Caki2 (cell line): ENCODE measurements around the gene CDC37L1. TPM values are rescaled to one million over a fixed set of nuclear protein-coding genes. Genes with fewer than 3 reads are reported as not detected.

Experiments used
- DNase-seq: peaks from one replicate; pipeline ENCODE4 v3.0.0-alpha.2; 2015; ENCODE audit warnings: low read depth
- in situ Hi-C: cut with HindIII; loops from 2 replicates; pipeline ENCODE4 v1.10.0; 2016; ENCODE audit warnings: low sequenced_read_pairs, low pct_unique_long_range_greater_than_20kb, mixed read lengths
- total RNA-seq: library from RNA; depleted of rRNA; stranded (reverse); fragments of >200 nt; shearing (Covaris generic); gene quantifications from 2 replicates; pipeline ENCODE4 v1.2.3, GENCODE V29; 2014; ENCODE audit warnings: low replicate concordance

Gene CDC37L1
- total RNA-seq, 1 experiment from 2014 or later: 8.7 TPM

DNA sequence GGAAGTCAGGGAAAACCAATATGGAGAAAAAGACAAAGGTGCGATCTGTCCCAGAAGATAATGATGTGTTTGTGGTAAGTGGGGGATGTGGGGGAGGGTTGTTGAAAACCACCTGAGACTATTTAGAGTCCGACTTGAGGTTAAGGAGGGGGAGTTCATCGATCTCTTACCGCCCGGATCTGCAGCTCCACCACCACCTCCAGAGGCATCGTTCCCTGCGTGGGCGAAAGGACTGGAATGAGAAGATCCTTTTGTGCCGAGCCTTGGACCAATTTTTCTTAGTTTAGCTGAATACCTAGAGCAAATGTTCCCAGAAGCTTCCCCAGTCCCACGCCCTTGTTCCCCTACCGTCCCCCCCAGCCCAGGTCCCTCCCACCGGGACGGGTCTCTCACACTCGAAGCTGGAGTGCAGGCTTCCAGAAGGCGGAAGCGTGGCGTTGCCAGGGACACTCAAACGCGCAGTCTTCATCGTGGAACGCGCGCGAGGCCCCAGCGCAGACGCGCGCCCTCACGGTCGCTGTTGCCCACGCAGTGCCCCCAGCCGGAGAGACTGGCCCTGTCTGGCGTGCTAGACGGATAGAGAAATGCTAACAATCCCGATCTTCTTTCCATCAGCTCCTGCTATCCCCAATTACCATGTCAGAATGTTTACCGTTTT is 13.2 kb upstream of the CDC37L1 start, which contains the start of gene SPATA6L:
TSS of gene SPATA6L (minus strand) at position 439 of the 658 bp plus-strand sequence. CDS start at position 209, 230 bp downstream.
- peak; percentile 41 for DNase-seq
- in situ Hi-C loops: no loop called here

DNA sequence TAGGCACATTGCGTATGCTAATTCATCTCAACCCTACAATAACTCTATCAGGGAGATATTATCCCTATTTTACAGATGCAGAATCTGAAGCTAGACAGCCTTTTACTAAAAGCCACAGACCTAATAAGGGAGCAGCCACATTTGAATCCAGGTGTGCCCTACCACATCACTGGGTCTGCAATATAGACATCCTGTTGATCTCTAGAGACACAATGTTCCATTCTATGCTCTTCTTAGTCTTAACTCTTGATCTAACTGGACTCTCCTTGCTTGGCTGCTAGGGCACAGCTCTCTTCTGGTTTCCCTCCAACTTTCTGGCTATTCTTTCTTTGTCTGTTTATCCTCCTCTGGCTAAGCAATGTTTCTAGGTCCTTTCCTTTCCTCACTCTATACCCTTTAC is 11.7 kb upstream of the CDC37L1 start:
- in situ Hi-C loops: no loop called here
- no peak for DNase-seq

GRCh38 chr9:4668604-4669003 is 10.8 kb upstream of the CDC37L1 start:
- in situ Hi-C loops: no loop called here
- DNase-seq: no peak

DNA sequence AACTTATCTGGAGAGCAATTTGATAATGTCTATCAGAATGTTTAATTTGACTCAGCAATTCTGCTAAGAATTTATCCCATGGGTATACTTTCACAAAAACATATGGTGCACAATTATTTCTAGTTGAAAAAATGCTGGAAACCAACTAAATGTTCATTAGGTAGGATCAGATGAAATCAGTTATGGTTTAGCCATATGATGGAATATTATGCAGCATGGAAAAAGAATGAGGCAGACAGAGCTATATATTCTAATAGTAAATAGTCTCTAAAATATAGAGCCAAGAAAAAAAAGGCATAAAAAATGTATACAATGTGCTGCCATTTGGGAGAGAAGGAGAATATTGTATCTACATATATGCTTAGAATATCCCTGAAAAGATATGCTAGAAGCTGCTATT is 9.5 kb upstream of the CDC37L1 start:
- DNase-seq: no peak
- in situ Hi-C loops: no loop called here

- no peak for DNase-seq
- in situ Hi-C loops: no loop called here
Observed at GRCh38 chr9:4670591-4670990, 8.8 kb upstream of the CDC37L1 start.

DNA sequence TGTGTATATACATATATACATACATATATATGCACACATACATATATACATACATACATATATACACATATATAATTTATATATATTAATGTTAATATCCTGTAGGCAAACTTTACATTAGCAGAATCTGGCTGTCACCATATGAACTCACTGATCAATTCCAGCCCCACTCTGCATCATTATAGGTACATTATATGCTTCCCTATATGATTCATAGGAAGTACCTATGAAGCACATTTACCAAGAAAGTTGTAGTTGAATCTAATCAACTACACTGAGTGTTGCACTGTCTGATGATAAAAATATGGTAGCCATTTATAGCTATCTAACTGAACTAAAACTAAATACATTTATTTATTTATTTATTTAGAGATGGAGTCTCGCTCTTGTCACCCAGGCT is 7.6 kb upstream of the CDC37L1 start:
- in situ Hi-C loops: no loop called here

DNA sequence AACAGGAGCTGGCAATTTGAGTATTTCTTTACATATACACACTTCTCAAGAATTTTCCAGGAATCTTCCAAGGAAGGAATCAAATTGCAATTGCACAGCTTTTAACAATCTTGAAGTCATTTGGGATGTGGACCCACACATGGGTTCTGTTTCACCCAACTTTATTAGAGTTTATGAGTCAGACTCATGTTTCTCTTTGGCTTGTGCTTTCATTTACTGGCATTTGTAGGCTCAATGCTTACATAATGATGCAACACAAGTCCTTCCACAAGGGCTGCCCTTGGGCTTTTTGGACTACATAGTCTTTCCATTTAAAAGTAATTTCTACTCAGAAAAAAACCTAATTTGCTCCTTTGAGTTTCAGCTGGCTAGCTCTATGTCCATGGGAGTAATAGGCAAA is 4.6 kb upstream of the CDC37L1 start:
- DNase-seq: no peak
- in situ Hi-C loops: no loop called here

More for the DNA sequence above, 7.6 kb upstream of the CDC37L1 start:
- no peak for DNase-seq

- in situ Hi-C loops: no loop called here
Observed at GRCh38 chr9:4677392-4677791, 2.0 kb upstream of the CDC37L1 start.

GRCh38 chr9:4678679-4679267 is 596 bp upstream of the CDC37L1 start:
- DNase-seq: peak; percentile 65
- in situ Hi-C loops: no loop called here

More at GRCh38 chr9:4677392-4677791, 2.0 kb upstream of the CDC37L1 start:
- no peak for DNase-seq

GRCh38 chr9:4680173-4680525 is 780 bp downstream of the CDC37L1 start:
- in situ Hi-C loops: no loop called here
- no peak for DNase-seq

- no peak for DNase-seq
- in situ Hi-C loops: no loop called here
Observed at GRCh38 chr9:4680750-4681149, 1.4 kb downstream of the CDC37L1 start.

DNA sequence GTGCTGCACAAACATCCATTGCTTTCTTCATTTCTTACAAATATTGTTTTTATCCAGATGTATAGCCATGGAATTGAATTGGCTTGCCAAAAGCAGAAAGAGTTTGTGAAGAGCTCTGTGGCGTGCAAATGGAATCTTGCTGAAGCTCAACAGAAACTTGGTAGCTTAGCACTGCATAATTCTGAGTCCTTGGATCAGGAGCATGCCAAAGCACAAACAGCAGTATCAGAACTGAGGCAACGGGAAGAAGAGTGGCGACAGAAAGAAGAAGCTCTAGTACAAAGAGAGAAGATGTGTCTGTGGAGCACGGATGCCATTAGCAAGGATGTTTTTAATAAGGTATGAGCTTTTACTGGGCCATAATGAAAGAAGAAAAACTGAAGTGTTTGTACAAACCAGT is 5.5 kb downstream of the CDC37L1 start:
- in situ Hi-C loops: no loop called here

GRCh38 chr9:4686112-4686511 is 6.7 kb downstream of the CDC37L1 start:
- no peak for DNase-seq
- in situ Hi-C loops: no loop called here

More for the DNA sequence above, 5.5 kb downstream of the CDC37L1 start:
- DNase-seq: no peak

GRCh38 chr9:4686584-4686983 is 7.2 kb downstream of the CDC37L1 start:
- in situ Hi-C loops: no loop called here
- DNase-seq: no peak

GRCh38 chr9:4689021-4689420 is 9.7 kb downstream of the CDC37L1 start:
- in situ Hi-C loops: no loop called here
- DNase-seq: no peak

DNA sequence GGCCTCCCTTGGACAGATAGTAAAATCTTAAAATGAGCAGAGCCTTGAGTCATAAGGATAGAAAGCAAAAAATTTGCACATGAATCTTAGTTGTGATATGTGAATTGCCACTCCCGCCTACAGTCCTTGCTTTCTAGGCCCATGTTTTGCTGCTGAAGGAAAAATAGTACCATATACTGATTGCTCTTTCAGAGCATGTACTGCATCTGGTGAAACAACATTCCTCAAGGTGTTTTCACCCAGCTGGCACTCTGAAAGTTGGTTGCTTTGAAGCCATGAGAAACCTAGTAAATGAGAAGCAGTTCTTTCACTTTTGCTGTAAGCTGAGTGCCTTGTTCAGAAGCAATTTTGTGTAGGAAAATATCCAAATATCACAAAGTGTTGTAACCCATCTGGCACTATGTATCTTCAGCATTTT is 10.3 kb downstream of the CDC37L1 start:
- in situ Hi-C loops: no loop called here

GRCh38 chr9:4690144-4690543 is 10.8 kb downstream of the CDC37L1 start:
- in situ Hi-C loops: no loop called here
- DNase-seq: no peak

More for the DNA sequence above, 10.3 kb downstream of the CDC37L1 start:
- DNase-seq: no peak

DNA sequence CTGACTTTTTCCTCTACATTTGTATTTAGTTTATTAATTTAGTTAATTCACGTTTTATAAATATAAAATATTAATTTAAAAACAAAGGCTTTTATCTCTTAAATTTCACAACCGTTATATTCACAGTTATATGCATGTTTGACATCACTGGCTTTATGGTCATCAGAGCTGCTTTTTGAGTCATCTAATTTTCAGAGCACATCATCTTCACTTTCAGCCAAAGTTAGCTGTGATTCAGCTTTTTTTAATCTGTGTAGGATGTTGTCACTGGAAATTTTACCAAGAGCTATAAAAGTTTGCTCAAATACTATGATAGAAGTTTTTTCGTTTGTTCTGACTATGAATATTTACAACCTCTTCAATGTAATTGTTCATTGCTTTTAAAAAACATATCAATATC is 12.4 kb downstream of the CDC37L1 start:
- DNase-seq: no peak
- in situ Hi-C loops: no loop called here

- no peak for DNase-seq
- in situ Hi-C loops: no loop called here
Observed at GRCh38 chr9:4700091-4700490, 20.7 kb downstream of the CDC37L1 start.

GRCh38 chr9:4700932-4701331 is 21.6 kb downstream of the CDC37L1 start:
- no peak for DNase-seq
- in situ Hi-C loops: no loop called here
